GM20000 (cell line): ENCODE measurements around the gene SURF2.
"Not testable (repeated sequence)": the region's sequence is repeated elsewhere in the genome, so short reads cannot be mapped to it uniquely, and the experiment has no call there.

Experiments used
- DNase-seq: peaks from one replicate; pipeline ENCODE4 v3.0.0; 2012; ENCODE audit warnings: low spot score
- CTCF ChIP-seq: IDR thresholded peaks from 2 replicates; pipeline ENCODE4 v1.5.1; 2012; ENCODE audit warnings: mild to moderate bottlenecking, control low read depth; ENCODE audit errors: extremely low read depth, missing control alignments

SURF2 gene

GRCh38 chr9:133323211-133323610 lies 33.1 kb upstream of the SURF2 start:
- TF ChIP-seq CTCF, result no peak
- DNase-seq, result no peak

GRCh38 chr9:133323991-133324703 lies 32.2 kb upstream of the SURF2 start:
- no peak for TF ChIP-seq CTCF
- no peak for DNase-seq

- not testable (repeated sequence) for DNase-seq
Observed at GRCh38 chr9:133327021-133327420, 29.3 kb upstream of the SURF2 start.

- DNase-seq, result no peak
- no peak for TF ChIP-seq CTCF
Observed at GRCh38 chr9:133327834-133328484, 28.4 kb upstream of the SURF2 start.

- DNase-seq, result not testable (repeated sequence)
- peak; percentile 12 for TF ChIP-seq CTCF
Observed at GRCh38 chr9:133329306-133330156, 26.8 kb upstream of the SURF2 start.

GRCh38 chr9:133331221-133331620 lies 25.1 kb upstream of the SURF2 start:
- DNase-seq, result no peak
- no peak for TF ChIP-seq CTCF

- no peak for DNase-seq
- no peak for TF ChIP-seq CTCF
Observed at GRCh38 chr9:133331641-133332380, 24.5 kb upstream of the SURF2 start.
